K562 (cell line): ENCODE measurements around the gene DIPK1B. TPM values are rescaled to one million over a fixed set of nuclear protein-coding genes. Genes with fewer than 3 reads are reported as not detected.

ENCODE experiments used
- ARHGAP35 ChIP-seq: fragments of 450-650 bp; IDR thresholded peaks from 2 replicates; pipeline ENCODE4 v1.6.1; 2018; ENCODE audit not compliant: partially characterized antibody
- ARNT ChIP-seq, 2 experiments: fragments of 450-650 bp; IDR thresholded peaks; 2 replicates each; pipeline ENCODE4 v1.6.1; 2016; ENCODE audit warnings: mild to moderate bottlenecking in 1 of 2
- ASH1L ChIP-seq: fragments of 450-650 bp; IDR thresholded peaks from 2 replicates; pipeline ENCODE4 v1.6.1; 2018; ENCODE audit warnings: borderline replicate concordance, mild to moderate bottlenecking, low read depth; ENCODE audit not compliant: partially characterized antibody
- COPS2 ChIP-seq: fragments of 450-650 bp; conservative IDR thresholded peaks from 2 replicates; pipeline ENCODE4 v1.6.1; 2016; ENCODE audit warnings: mild to moderate bottlenecking, moderate library complexity
- CREM ChIP-seq: IDR thresholded peaks from 2 replicates; pipeline ENCODE4 v1.6.1; 2014; ENCODE audit warnings: antibody characterized with exemption, low read depth
- ELK1 ChIP-seq: sonication (generic); formaldehyde crosslinking; IDR thresholded peaks from 2 replicates; pipeline ENCODE4 v1.8.1; 2022; ENCODE audit warnings: missing genetic modification reagents
- EWSR1 ChIP-seq: fragments of 450-650 bp; IDR thresholded peaks from 2 replicates; pipeline ENCODE4 v1.6.1; 2018; ENCODE audit warnings: borderline replicate concordance, mild to moderate bottlenecking, low read depth, moderate library complexity; ENCODE audit not compliant: partially characterized antibody
- FOS ChIP-seq: IDR thresholded peaks from 3 replicates; pipeline ENCODE4 v1.6.1; 2011; ENCODE audit not compliant: insufficient read length; ENCODE audit errors: extremely low read depth
- GABPB1 ChIP-seq: sonication (generic); formaldehyde crosslinking; IDR thresholded peaks from 2 replicates; pipeline ENCODE4 v1.8.0; 2022; ENCODE audit warnings: mild to moderate bottlenecking, missing genetic modification reagents
- GTF2E2 ChIP-seq: fragments of 200-800 bp; sonication (Bioruptor generic); IDR thresholded peaks from 2 replicates; pipeline ENCODE4 v1.6.1; 2016; ENCODE audit warnings: missing genetic modification characterization, missing compliant biosample characterization
- HDGF ChIP-seq: fragments of 450-650 bp; IDR thresholded peaks from 2 replicates; pipeline ENCODE4 v1.6.1; 2016
- IRF1 ChIP-seq: sonication (generic); formaldehyde crosslinking; IDR thresholded peaks from 2 replicates; pipeline ENCODE4 v1.8.0; 2022; ENCODE audit warnings: missing genetic modification reagents, mild to moderate bottlenecking, borderline replicate concordance
- LCOR ChIP-seq: sonication (generic); formaldehyde crosslinking; IDR thresholded peaks from 2 replicates; pipeline ENCODE4 v1.8.0; 2022; ENCODE audit warnings: mild to moderate bottlenecking, missing genetic modification reagents
- NFIC ChIP-seq: fragments of 450-650 bp; IDR thresholded peaks from 2 replicates; pipeline ENCODE4 v1.6.1; 2017; ENCODE audit warnings: mild to moderate bottlenecking, inconsistent platforms
- PBX2 ChIP-seq, 2 experiments: IDR thresholded peaks in 1 of 2; conservative IDR thresholded peaks in 1 of 2; 2 replicates each; pipeline ENCODE4 v1.6.1; 2016; ENCODE audit warnings: low read depth in 2 of 2, mild to moderate bottlenecking in 1 of 2, missing compliant biosample characterization in 1 of 2, missing genetic modification characterization in 1 of 2, moderate library complexity in 1 of 2
- PHB2 ChIP-seq: fragments of 450-650 bp; IDR thresholded peaks from 2 replicates; pipeline ENCODE4 v1.6.1; 2017; ENCODE audit warnings: low read depth
- PRPF4 ChIP-seq: fragments of 200-400 bp; formaldehyde crosslinking; IDR thresholded peaks from one replicate; pipeline ENCODE4 v1.6.1; 2017; ENCODE audit warnings: low read length, low read depth, mild to moderate bottlenecking; ENCODE audit not compliant: insufficient read depth, poor library complexity, severe bottlenecking
- TAF9B ChIP-seq: fragments of 450-650 bp; IDR thresholded peaks from 2 replicates; pipeline ENCODE4 v1.6.1; 2018; ENCODE audit warnings: mild to moderate bottlenecking; ENCODE audit not compliant: partially characterized antibody
- TBP ChIP-seq: optimal IDR thresholded peaks from 2 replicates; pipeline ENCODE3; 2011; ENCODE audit warnings: low read depth, low read length, improper control_type of control experiment
- TRIM24 ChIP-seq, 2 experiments: fragments of 450-650 bp; IDR thresholded peaks; 2 replicates each; pipeline ENCODE4 v1.6.1; 2016
- TRIM28 ChIP-seq: fragments of 450-650 bp; IDR thresholded peaks from 2 replicates; pipeline ENCODE4 v1.6.1; 2017
- ZFP1 ChIP-seq: fragments of 450-650 bp; formaldehyde crosslinking; IDR thresholded peaks from 2 replicates; pipeline ENCODE4 v1.4.0; 2020; ENCODE audit warnings: mild to moderate bottlenecking, mixed read lengths
- ZNF184 ChIP-seq: sonication (generic); formaldehyde crosslinking; IDR thresholded peaks from 2 replicates; pipeline ENCODE4 v1.5.0; 2020; ENCODE audit warnings: missing genetic modification reagents
- ZNF224 ChIP-seq: sonication (generic); formaldehyde crosslinking; IDR thresholded peaks from 2 replicates; pipeline ENCODE4 v1.8.0; 2022; ENCODE audit warnings: mild to moderate bottlenecking, missing genetic modification reagents
- polyA plus RNA-seq, 8 experiments: library from polyadenylated mRNA; depleted of rRNA in 4 of 8; stranded (reverse) in 5 of 8; unstranded in 3 of 8; fragments of >200 nt; fragmentation: Nextera tagmentation in 2 of 8; fragmentation: Illumina TruSeq in 1 of 8; extraction: Ambion mirVana in 2 of 8; extraction: Trizol in 1 of 8; gene quantifications; 2 replicates each; pipeline versions ENCODE4 v1.2.1 to v1.2.3, GENCODE V29; 2011 to 2014; ENCODE audit warnings: inconsistent platforms in 1 of 8, missing spikeins in 1 of 8
- total RNA-seq, 7 experiments: library from RNA; depleted of rRNA in 6 of 7; stranded (reverse); fragments of >200 nt in 6 of 7; fragmentation: Illumina TruSeq in 2 of 7; extraction: Trizol in 2 of 7; gene quantifications; 2 replicates each; pipeline versions ENCODE4 v1.2.1 to v1.2.3, GENCODE V29; 2011 to 2021; ENCODE audit warnings: low replicate concordance in 1 of 7

The DIPK1B gene
- total and polyA plus RNA-seq, 9 of the 15 experiments (the other 6 are each of a cell fraction or from before 2014, with no cell fraction given), result 0.08 to 22.3 (median 5.9) TPM

- no peak for TF ChIP-seq ASH1L
- no peak for TF ChIP-seq PRPF4
- no peak for TF ChIP-seq ZFP1 (CRISPR knock-in tag)
- peak in 1 of 2 experiments; percentile 62; a peak in 1 of 4 replicates for TF ChIP-seq TRIM24 (IDR thresholded peaks at IDR 0.05)
- peak; percentile 88 for TF ChIP-seq TRIM28
- TF ChIP-seq FOS, result peak; percentile 66
- TF ChIP-seq ARNT (IDR thresholded peaks at IDR 0.05), result 0 out of 4 replicates have a peak, but pooled peaks of 1 of the 2 experiments have one; percentile 35
- no peak for TF ChIP-seq IRF1
- TF ChIP-seq ZNF184, result no peak
- no peak for TF ChIP-seq PHB2
- no peak for TF ChIP-seq HDGF
- TF ChIP-seq CREM, result 0 out of 2 replicates have a peak, but pooled peaks have one; percentile 44
- no peak for TF ChIP-seq COPS2
- no peak for TF ChIP-seq TAF9B
- no peak for TF ChIP-seq ELK1 (CRISPR knock-in tag)
- no peak for TF ChIP-seq NFIC
- no peak for TF ChIP-seq GTF2E2 (tag)
- no peak for TF ChIP-seq EWSR1
- no peak for TF ChIP-seq ARHGAP35
- TF ChIP-seq ZNF224, result no peak
- TF ChIP-seq LCOR (CRISPR knock-in tag), result no peak
- TF ChIP-seq TBP, result no peak
- no peak for TF ChIP-seq PBX2 (CRISPR knock-in tag; IDR thresholded peaks at IDR 0.05; ENCODE audit: low read depth)
- no peak for TF ChIP-seq PBX2 (tag; conservative IDR thresholded peaks at IDR 0.05; ENCODE audit: low read depth)
- TF ChIP-seq GABPB1 (CRISPR knock-in tag), result no peak
Observed at GRCh38 chr9:136773386-136774044, 61.1 kb downstream of the DIPK1B start (continued).
